Stimulated activated CD4-positive, alpha-beta T cell treated with anti-CD3 and anti-CD28 coated beads, TNF-alpha, amount 100 ng/mL, for 1 hour (primary cell): ENCODE data around the gene ACTR8.
"Not testable (repeated sequence)": the region's sequence is repeated elsewhere in the genome, so short reads cannot be mapped to it uniquely, and the experiment has no call there.

Experiments used
- DNase-seq, 3 donors: peaks; one replicate each; pipeline ENCODE4 v3.0.0-alpha.2; 2020; ENCODE audit warnings: low read depth in 3 of 3, low spot score in 1 of 3

Gene ACTR8

GRCh38 chr3:53881691-53882593 lies at the start of gene ACTR8:
Gene ACTR8 (minus strand): TSS chr3:53882152. CDS start chr3:53882101, 51 bp downstream.
- DNase-seq: peak; percentile 59 to 85 (median 70)

GRCh38 chr3:53927208-53927872 lies 45.4 kb upstream of the ACTR8 start:
- not testable (repeated sequence) for DNase-seq

GRCh38 chr3:53921296-53921695 lies 39.3 kb upstream of the ACTR8 start:
- no peak for DNase-seq

- DNase-seq: no peak
Observed at GRCh38 chr3:53919741-53920140, 37.8 kb upstream of the ACTR8 start.

- no peak for DNase-seq
Observed at GRCh38 chr3:53913401-53913800, 31.4 kb upstream of the ACTR8 start.

- DNase-seq: no peak
Observed at GRCh38 chr3:53902711-53903110, 20.8 kb upstream of the ACTR8 start.

- no peak for DNase-seq
Observed at GRCh38 chr3:53902067-53902466, 20.1 kb upstream of the ACTR8 start.

GRCh38 chr3:53900666-53901331 lies 18.8 kb upstream of the ACTR8 start:
- DNase-seq: no peak

- no peak for DNase-seq
Observed at GRCh38 chr3:53899750-53900149, 17.8 kb upstream of the ACTR8 start.

GRCh38 chr3:53892286-53892637 lies 10.3 kb upstream of the ACTR8 start:
- DNase-seq: no peak

- DNase-seq: peak; percentile 86 to 92 (median 90)
Observed at GRCh38 chr3:53891497-53892285, 9.7 kb upstream of the ACTR8 start, which contains the start of gene SELENOK. Gene SELENOK (minus strand): TSS chr3:53891859.

GRCh38 chr3:53890726-53891475 lies 8.9 kb upstream of the ACTR8 start:
- peak in 1 of 3 donors; percentile 10 for DNase-seq

- no peak for DNase-seq
Observed at GRCh38 chr3:53888232-53888631, 6.3 kb upstream of the ACTR8 start.

- DNase-seq: no peak
Observed at GRCh38 chr3:53887446-53887845, 5.5 kb upstream of the ACTR8 start.

- DNase-seq: no peak
Observed at GRCh38 chr3:53885239-53885638, 3.3 kb upstream of the ACTR8 start.

- DNase-seq: no peak
Observed at GRCh38 chr3:53884623-53885022, 2.7 kb upstream of the ACTR8 start.

- no peak for DNase-seq
Observed at GRCh38 chr3:53883008-53883407, 1.1 kb upstream of the ACTR8 start.

- no peak for DNase-seq
Observed at GRCh38 chr3:53880396-53881345, 1.3 kb downstream of the ACTR8 start.
